Loucy (cell line): ENCODE measurements around the gene GRPEL2.

Experiments
- H2AFZ ChIP-seq: fragments of 200-600 bp; sonication (generic); 2 replicates; pipeline ENCODE4 v1.6.0; 2016; ENCODE audit warnings: antibody characterized with exemption, mild to moderate bottlenecking, low read length, moderate library complexity
- H3F3A ChIP-seq: fragments of 200-600 bp; 2 replicates; pipeline ENCODE4 v1.6.0; 2016; ENCODE audit warnings: antibody characterized with exemption, low read depth, mild to moderate bottlenecking
- H3K27me3 ChIP-seq: fragments of 200-600 bp; sonication (generic); 2 replicates; pipeline ENCODE4 v1.6.1; 2014; ENCODE audit warnings: low read length, mild to moderate bottlenecking; ENCODE audit not compliant: insufficient read depth, poor library complexity, severe bottlenecking
- H3K36me3 ChIP-seq: fragments of 200-600 bp; sonication (generic); 2 replicates; pipeline ENCODE4 v1.6.1; 2016; ENCODE audit warnings: low read length; ENCODE audit not compliant: insufficient read depth
- H3K4me1 ChIP-seq: fragments of 200-600 bp; sonication (generic); 2 replicates; pipeline ENCODE4 v1.5.1; 2014; ENCODE audit warnings: low read length, mild to moderate bottlenecking; ENCODE audit not compliant: insufficient read depth, poor library complexity, severe bottlenecking
- H3K4me2 ChIP-seq: fragments of 200-600 bp; sonication (generic); 2 replicates; pipeline ENCODE4 v1.6.0; 2014; ENCODE audit warnings: antibody characterized with exemption, low read length, low read depth, mild to moderate bottlenecking; ENCODE audit not compliant: poor library complexity, severe bottlenecking
- H3K4me3 ChIP-seq: fragments of 200-600 bp; sonication (generic); 2 replicates; pipeline ENCODE4 v1.5.1; 2014; ENCODE audit warnings: low read length, mild to moderate bottlenecking, mixed read lengths; ENCODE audit not compliant: poor library complexity, severe bottlenecking
- H3K79me2 ChIP-seq: fragments of 200-600 bp; sonication (generic); 2 replicates; pipeline ENCODE4 v1.6.1; 2014; ENCODE audit warnings: low read length; ENCODE audit not compliant: insufficient read depth
- H3K9ac ChIP-seq: fragments of 200-600 bp; sonication (generic); 2 replicates; pipeline ENCODE4 v1.6.0; 2014; ENCODE audit warnings: mild to moderate bottlenecking, low read depth, low read length, moderate library complexity; ENCODE audit not compliant: poor library complexity, severe bottlenecking
- H3K9me2 ChIP-seq: fragments of 200-600 bp; sonication (generic); replicated peaks from 2 replicates; pipeline ENCODE4 v1.6.1; 2016; ENCODE audit warnings: low read depth, low read length, mixed read lengths
- H3K9me3 ChIP-seq: fragments of 200-600 bp; sonication (generic); 2 replicates; pipeline ENCODE4 v1.6.1; 2014; ENCODE audit warnings: mild to moderate bottlenecking, antibody characterized with exemption, low read length, low read depth; ENCODE audit not compliant: insufficient read depth
- H4K20me1 ChIP-seq: fragments of 200-600 bp; sonication (generic); 2 replicates; pipeline ENCODE4 v1.6.0; 2014; ENCODE audit warnings: antibody characterized with exemption, low read length, mild to moderate bottlenecking; ENCODE audit not compliant: insufficient read depth, poor library complexity, severe bottlenecking
- CTCF ChIP-seq: fragments of 200-600 bp; sonication (generic); conservative IDR thresholded peaks from 2 replicates; pipeline ENCODE4 v1.5.1; 2014; ENCODE audit warnings: mild to moderate bottlenecking, antibody characterized with exemption, low read length
- EZH2phosphoT487 ChIP-seq: fragments of 200-600 bp; IDR thresholded peaks from 2 replicates; pipeline ENCODE4 v1.6.1; 2018; ENCODE audit warnings: antibody characterized with exemption, mild to moderate bottlenecking, moderate library complexity, borderline replicate concordance

Gene GRPEL2

DNA sequence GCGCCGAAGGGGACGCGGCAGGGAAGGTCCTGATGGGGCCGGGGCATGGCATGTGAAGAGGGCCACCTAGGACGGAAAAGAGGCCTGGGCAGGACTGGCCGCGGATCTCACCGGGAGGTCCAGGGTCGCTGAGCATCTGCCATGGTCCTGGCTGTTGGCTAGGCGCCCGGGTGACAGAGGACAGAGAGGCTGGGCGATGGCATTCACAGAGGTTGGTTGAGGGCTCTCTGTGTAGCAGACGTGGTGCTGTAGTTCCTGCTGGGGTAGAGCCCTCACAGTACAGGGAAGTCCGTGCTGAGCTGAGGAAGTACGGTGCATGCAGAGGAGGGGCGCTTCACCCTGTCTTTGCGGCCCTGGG lies 13.0 kb downstream of the GRPEL2 start:
- H3K4me3 ChIP-seq = peak overlapping the region; percentile 90
- no peaks in the 10 kb centered on the region for H3K9me2 ChIP-seq
- H3K9ac ChIP-seq = peak overlapping the region; percentile 89
- peaks cover 10% of the 10 kb centered on the region for H4K20me1 ChIP-seq
- H2AFZ ChIP-seq = peak overlapping the region; percentile 90
- H3K36me3 ChIP-seq = peaks cover 10% of the 10 kb centered on the region; the same call in 1 of the 2 replicates
- H3F3A ChIP-seq = peaks cover 4% of the 10 kb centered on the region; the same call in 1 of the 2 replicates
- H3K4me2 ChIP-seq = peak overlapping the region; percentile 89
- TF ChIP-seq CTCF (no peak), EZH2phosphoT487 (no peak)
- no peaks in the 10 kb centered on the region for H3K27me3 ChIP-seq
- peaks cover 43% of the 10 kb centered on the region for H3K79me2 ChIP-seq
- peaks cover 41% of the 10 kb centered on the region for H3K4me1 ChIP-seq
- no peaks in the 10 kb centered on the region for H3K9me3 ChIP-seq

DNA sequence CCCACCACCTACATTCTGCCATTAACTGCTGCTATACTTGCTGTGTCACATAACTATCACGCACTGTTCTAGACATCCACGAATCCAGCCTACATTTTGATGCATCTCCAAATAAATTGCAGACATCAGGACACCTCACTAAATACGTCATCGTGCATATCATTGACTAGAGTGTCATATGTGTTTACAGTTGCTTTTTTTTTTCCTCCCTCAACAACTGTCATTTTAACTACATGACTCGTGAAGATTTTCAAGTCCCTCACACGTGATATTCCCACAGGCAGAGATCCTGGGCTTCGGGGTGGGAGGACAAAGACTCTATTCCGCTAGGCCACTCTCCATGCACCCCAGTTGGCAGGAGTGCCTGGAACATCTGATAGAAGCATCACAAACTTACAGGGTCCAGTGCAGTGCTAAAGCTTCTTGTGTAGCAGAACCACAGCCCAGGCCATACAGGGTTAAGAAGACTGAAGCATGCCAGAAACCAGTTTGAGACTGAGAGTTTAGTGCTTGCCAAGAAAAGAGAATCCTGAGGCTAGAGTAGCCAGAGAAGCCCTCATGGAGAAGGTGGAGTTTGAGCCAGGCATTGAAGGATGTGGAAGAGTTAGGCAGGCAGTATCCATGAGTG lies 13.7 kb downstream of the GRPEL2 start:
- no peak overlapping the region for H2AFZ ChIP-seq
- peaks cover 37% of the 10 kb centered on the region for H3K79me2 ChIP-seq
- peaks cover under 1% of the 10 kb centered on the region; the same call in 1 of the 2 replicates for H3F3A ChIP-seq
- H3K36me3 ChIP-seq = peaks cover 5% of the 10 kb centered on the region; the same call in 1 of the 2 replicates
- H4K20me1 ChIP-seq = peaks cover 3% of the 10 kb centered on the region
- H3K9me3 ChIP-seq = no peaks in the 10 kb centered on the region
- H3K4me1 ChIP-seq = peaks cover 34% of the 10 kb centered on the region
- H3K4me2 ChIP-seq = peak overlapping the region; percentile 89
- TF ChIP-seq EZH2phosphoT487 (no peak), CTCF (no peak)
- no peaks in the 10 kb centered on the region for H3K27me3 ChIP-seq
- peak overlapping the region; percentile 90 for H3K4me3 ChIP-seq
- H3K9me2 ChIP-seq = no peaks in the 10 kb centered on the region
- H3K9ac ChIP-seq = peak overlapping the region; percentile 89

DNA sequence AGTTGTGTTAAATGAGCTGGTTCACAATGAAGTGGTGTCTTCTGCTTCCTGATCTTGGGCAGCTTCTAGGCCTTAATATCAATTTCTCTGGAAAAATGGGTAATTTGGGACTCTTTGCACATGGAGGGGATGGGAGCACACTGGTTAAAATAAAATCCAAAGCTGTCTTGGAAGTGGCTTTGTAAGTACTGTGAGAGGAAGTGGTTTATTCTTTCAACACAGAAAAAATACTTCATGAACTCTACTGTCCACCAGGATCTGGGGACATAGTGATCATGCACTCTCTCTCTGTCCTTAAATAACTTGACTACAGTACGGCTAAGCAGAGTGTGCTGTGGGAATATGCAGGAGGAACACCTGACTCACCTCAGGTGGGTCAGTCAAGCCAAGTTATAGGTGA lies 15.0 kb downstream of the GRPEL2 start:
- Histone ChIP-seq H2AFZ (no peak overlapping the region), H3K27me3 (no peaks in the 10 kb centered on the region), H3K36me3 (no peaks in the 10 kb centered on the region), H3K79me2 (peaks cover 25% of the 10 kb centered on the region), H3K4me3 (no peak overlapping the region), H3K9me2 (no peaks in the 10 kb centered on the region), H3F3A (no peaks in the 10 kb centered on the region), H4K20me1 (no peaks in the 10 kb centered on the region), H3K4me1 (peaks cover 30% of the 10 kb centered on the region), H3K4me2 (peak overlapping the region; percentile 89), H3K9ac (peak overlapping the region; percentile 89), H3K9me3 (no peaks in the 10 kb centered on the region)
- TF ChIP-seq EZH2phosphoT487 (no peak), CTCF (no peak)
